ENCODE measurements around the gene TEK. TPM values are rescaled to one million over a fixed set of nuclear protein-coding genes. Genes with fewer than 3 reads are reported as not detected.

TEK gene
- total and polyA plus RNA-seq, 9 of the 15 experiments (the other 6 are each of a cell fraction or from before 2014, with no cell fraction given), result 0.03 to 0.13 (median 0.06) TPM

DNA sequence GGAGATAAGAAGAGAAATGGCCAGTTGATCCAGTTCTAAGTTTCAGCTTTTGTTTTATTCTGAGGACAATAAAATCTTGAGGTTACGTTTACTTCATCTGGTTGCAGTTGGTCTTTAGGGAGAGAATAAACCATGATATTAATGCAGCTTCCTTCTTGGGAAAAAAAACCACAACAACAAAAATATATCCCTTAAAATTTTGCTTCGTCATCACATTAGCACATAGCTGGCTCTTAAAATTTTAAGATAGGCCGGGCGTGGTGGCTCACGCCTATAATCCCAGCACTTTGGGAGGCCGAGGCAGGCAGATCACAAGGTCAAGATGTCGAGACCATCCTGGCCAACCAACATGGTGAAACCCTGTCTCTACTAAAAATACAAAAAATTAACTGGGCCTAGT, 101.6 kb downstream of the TEK start (continued):
- TF ChIP-seq MAFK (IDR thresholded peaks at IDR 0.05; ENCODE audit: low read length), result peak; percentile 87
- no peak for TF ChIP-seq RBM22 (IDR thresholded peaks at IDR 0.05; ENCODE audit: low read depth, low read length, poor library complexity, severe bottlenecking)
- TF ChIP-seq MAFF (IDR thresholded peaks at IDR 0.05; ENCODE audit: low read length), result peak; percentile 90
- TF ChIP-seq ILK (tag; IDR thresholded peaks at IDR 0.05; ENCODE audit: borderline replicate concordance, low read depth), result no peak

- Histone ChIP-seq H2AFZ (ENCODE audit: low read depth, low read length) (no peak overlapping the region), H3K9ac (ENCODE audit: insufficient read depth in 1 of 2, low read depth in 2 of 2, low read length in 2 of 2) (no peak overlapping the region), H4K20me1 (replicated peaks; ENCODE audit: control insufficient read depth, insufficient read depth, low read length) (no peaks in the 10 kb centered on the region), H3K27ac (ENCODE audit: extremely low read depth, low read depth, low read length) (no peak overlapping the region), H3K9me1 (ENCODE audit: control insufficient read depth, insufficient read depth, low read length) (no peaks in the 10 kb centered on the region), H3K4me1 (replicated peaks in 1 of 2; ENCODE audit: control insufficient read depth in 2 of 2, insufficient read depth in 2 of 2, low read length in 2 of 2) (no peaks in the 10 kb centered on the region; a peak in 2 of 5 replicates), H3K36me3 (ENCODE audit: control insufficient read depth, insufficient read depth, low read length) (no peaks in the 10 kb centered on the region), H3K79me2 (ENCODE audit: control insufficient read depth, insufficient read depth, low read length) (no peaks in the 10 kb centered on the region), H3K4me3 (no peak overlapping the region), H3K27me3 (ENCODE audit: control insufficient read depth in 2 of 2, insufficient read depth in 2 of 2, low read length in 2 of 2) (no peaks in the 10 kb centered on the region), H3K4me2 (ENCODE audit: insufficient read depth, low read length) (no peak overlapping the region), H3K9me3 (replicated peaks; ENCODE audit: control insufficient read depth, insufficient read depth, low read depth, low read length) (no peaks in the 10 kb centered on the region)
- TF ChIP-seq, protein P1, sequence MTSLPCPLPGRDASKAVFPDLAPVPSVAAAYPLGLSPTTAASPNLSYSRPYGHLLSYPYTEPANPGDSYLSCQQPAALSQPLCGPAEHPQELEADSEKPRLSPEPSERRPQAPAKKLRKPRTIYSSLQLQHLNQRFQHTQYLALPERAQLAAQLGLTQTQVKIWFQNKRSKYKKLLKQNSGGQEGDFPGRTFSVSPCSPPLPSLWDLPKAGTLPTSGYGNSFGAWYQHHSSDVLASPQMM (CRISPR knock-in tag; IDR thresholded peaks at IDR 0.05), result no peak
- TF ChIP-seq KDM4B (IDR thresholded peaks at IDR 0.05; ENCODE audit: borderline replicate concordance in 2 of 2, low read depth in 1 of 2) (no peak), CBX3 (IDR thresholded peaks at IDR 0.05; ENCODE audit: borderline replicate concordance in 1 of 2, low read length in 2 of 2) (no peak), IRF9 (tag; IDR thresholded peaks at IDR 0.05) (no peak), SMAD4 (CRISPR knock-in tag; conservative IDR thresholded peaks at IDR 0.05) (no peak), ZNF121 (CRISPR knock-in tag; conservative IDR thresholded peaks at IDR 0.05) (no peak), JUN (IDR thresholded peaks at IDR 0.05; ENCODE audit: borderline replicate concordance, low read depth, low read length) (no peak), JUN (CRISPR knock-in tag; IDR thresholded peaks at IDR 0.05; ENCODE audit: borderline replicate concordance) (no peak)
- TF ChIP-seq, protein P2, sequence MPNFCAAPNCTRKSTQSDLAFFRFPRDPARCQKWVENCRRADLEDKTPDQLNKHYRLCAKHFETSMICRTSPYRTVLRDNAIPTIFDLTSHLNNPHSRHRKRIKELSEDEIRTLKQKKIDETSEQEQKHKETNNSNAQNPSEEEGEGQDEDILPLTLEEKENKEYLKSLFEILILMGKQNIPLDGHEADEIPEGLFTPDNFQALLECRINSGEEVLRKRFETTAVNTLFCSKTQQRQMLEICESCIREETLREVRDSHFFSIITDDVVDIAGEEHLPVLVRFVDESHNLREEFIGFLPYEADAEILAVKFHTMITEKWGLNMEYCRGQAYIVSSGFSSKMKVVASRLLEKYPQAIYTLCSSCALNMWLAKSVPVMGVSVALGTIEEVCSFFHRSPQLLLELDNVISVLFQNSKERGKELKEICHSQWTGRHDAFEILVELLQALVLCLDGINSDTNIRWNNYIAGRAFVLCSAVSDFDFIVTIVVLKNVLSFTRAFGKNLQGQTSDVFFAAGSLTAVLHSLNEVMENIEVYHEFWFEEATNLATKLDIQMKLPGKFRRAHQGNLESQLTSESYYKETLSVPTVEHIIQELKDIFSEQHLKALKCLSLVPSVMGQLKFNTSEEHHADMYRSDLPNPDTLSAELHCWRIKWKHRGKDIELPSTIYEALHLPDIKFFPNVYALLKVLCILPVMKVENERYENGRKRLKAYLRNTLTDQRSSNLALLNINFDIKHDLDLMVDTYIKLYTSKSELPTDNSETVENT (CRISPR knock-in tag; IDR thresholded peaks at IDR 0.05), result no peak
- ChIA-PET CTCF (ENCODE audit: low intra/inter-chr PET ratio) (no interaction called here), POLR2A (no interaction called here)
- BruUV-seq (replicated peaks), result no TSS peak
- intact Hi-C loops (cut with micrococcal nuclease), result no loop called here
- ATAC-seq (no peak), DNase-seq (ENCODE audit: extremely low read depth in 1 of 4, low spot score in 3 of 4) (no peak), FAIRE-seq (no peak)
- WGBS (ENCODE audit: insufficient coverage, low coverage, missing lambda C conversion rate), result 17% methylated on average over 2 of the region's 4 CpGs
- in situ Hi-C loops (cut with MboI), result no loop called here
Observed at GRCh38 chr9:27212191-27212590, 103.2 kb downstream of the TEK start.
